ENCODE measurements around the gene CACNA2D2.

CACNA2D2 gene

DNA sequence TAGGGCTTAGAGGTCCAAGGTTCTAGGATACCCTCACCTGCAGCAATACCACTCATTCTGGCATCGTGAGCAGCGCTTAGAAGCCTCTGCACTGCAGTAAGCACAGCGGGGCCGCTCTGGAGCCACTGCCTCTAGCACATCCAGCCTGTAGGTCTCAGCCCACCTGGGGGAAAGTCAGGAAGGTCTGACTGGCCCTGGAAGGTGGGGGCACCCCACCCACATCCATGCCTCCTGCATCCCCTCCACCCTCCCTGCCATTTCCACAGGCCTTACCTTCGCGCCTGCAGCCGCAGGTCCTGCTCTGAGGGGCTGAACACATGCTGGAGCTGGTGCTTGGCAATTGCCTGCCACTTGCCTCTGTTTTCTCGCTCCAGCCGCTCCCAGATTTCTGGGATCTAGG is 161.9 kb downstream of the CACNA2D2 start:
- H3K27ac Mint-ChIP-seq, result peak overlapping the region; percentile 94
- no peaks in the 10 kb centered on the region for H3K9me3 Mint-ChIP-seq
- DNase-seq (ENCODE audit: low spot score), result no peak
- H3K36me3 Mint-ChIP-seq (ENCODE audit: low read depth), result peaks cover 32% of the 10 kb centered on the region
- H3K27me3 Mint-ChIP-seq (ENCODE audit: low read depth), result no peaks in the 10 kb centered on the region
- H3K4me1 Mint-ChIP-seq (ENCODE audit: low read depth), result peaks cover 41% of the 10 kb centered on the region
- peak overlapping the region; percentile 86 for H3K4me3 Mint-ChIP-seq

DNA sequence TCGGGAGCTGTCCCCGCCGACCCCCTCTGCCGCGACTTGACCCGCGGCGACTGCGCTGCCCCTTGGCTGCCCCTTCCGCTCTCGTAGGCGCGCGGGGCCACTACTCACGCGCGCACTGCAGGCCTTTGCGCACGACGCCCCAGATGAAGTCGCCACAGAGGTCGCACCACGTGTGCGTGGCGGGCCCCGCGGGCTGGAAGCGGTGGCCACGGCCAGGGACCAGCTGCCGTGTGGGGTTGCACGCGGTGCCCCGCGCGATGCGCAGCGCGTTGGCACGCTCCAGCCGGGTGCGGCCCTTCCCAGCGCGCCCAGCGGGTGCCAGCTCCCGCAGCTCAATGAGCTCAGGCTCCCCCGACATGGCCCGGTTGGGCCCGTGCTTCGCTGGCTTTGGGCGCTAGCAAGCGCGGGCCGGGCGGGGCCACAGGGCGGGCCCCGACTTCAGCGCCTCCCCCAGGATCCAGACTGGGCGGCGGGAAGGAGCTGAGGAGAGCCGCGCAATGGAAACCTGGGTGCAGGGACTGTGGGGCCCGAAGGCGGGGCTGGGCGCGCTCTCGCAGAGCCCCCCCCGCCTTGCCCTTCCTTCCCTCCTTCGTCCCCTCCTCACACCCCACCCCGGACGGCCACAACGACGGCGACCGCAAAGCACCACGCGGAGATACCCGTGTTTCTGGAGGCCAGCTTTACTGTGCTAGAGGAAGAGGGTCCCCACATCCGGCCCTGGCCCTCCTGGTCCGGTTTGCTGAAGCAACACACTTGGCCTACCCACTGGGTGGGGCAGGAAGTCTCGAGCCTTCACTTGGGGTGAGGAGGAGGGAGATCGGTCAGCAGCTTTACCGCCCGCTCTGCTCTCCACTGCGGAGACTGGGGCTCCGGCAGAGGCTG is 162.7 kb downstream of the CACNA2D2 start, which contains the start of gene RASSF1:
TSS of gene RASSF1 (minus strand) at position 389 of the 882 bp plus-strand sequence. CDS start at position 358, 31 bp downstream.
- H3K9me3 Mint-ChIP-seq, result no peaks in the 10 kb centered on the region
- peaks cover 41% of the 10 kb centered on the region for H3K36me3 Mint-ChIP-seq (ENCODE audit: low read depth)
- peak within 1 kb of the TSS; percentile 97 for H3K27ac Mint-ChIP-seq
- DNase-seq (ENCODE audit: low spot score), result peak; percentile 82
- peaks cover 42% of the 10 kb centered on the region for H3K4me1 Mint-ChIP-seq (ENCODE audit: low read depth)
- H3K4me3 Mint-ChIP-seq, result peak within 1 kb of the TSS; percentile 96
- H3K27me3 Mint-ChIP-seq (ENCODE audit: low read depth), result no peaks in the 10 kb centered on the region

DNA sequence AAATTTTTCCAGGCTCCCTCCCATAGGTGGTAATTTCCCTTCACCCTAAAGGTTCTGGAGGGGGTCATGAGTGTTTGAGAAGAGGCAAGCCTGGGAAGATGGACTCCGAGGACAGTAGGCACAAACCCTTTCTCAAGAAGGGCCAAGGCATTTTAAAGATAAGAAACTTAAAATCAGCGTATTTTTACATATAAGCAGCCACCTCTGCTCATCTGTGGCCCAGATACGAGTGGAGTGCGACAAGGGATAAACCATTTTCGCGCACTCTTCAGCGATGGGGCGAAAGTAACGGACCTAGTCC is 163.3 kb downstream of the CACNA2D2 start:
- Mint-ChIP-seq H3K27me3 (ENCODE audit: low read depth) (no peaks in the 10 kb centered on the region), H3K4me1 (ENCODE audit: low read depth) (peaks cover 47% of the 10 kb centered on the region), H3K9me3 (no peaks in the 10 kb centered on the region), H3K36me3 (ENCODE audit: low read depth) (peaks cover 46% of the 10 kb centered on the region), H3K4me3 (peak overlapping the region; percentile 96), H3K27ac (peak overlapping the region; percentile 97)
- DNase-seq (ENCODE audit: low spot score), result no peak

DNA sequence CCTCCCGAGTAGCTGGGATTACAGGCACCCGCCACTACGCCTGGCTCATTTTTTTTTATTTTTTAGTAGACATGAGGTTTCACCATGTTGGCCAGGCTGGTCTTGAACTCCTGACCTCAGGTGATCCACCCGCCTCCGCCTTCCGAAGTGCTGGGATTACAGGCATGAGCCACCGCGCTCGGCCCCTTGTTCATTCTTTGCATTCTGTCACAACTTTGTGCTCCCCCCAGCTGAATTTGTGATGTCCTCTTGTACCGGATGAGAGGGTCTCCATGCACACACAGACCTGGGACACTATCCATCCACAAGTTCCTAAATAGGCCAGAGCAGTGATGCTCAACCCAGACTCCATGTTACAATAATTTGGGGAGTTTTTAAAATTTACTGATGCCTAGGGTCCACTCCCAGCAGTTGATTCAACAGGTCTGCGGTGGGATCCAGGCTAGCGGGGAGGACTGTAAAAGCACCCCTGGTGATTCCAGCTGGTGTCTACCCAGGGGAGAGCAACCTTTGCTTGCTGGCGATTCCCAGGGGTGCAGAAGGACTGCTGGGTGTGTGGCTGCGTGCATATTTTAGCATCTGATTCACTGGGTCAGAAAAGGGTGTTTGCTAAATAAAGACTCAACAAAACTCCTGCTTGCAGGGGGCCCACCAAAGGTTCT is 163.8 kb downstream of the CACNA2D2 start:
- Mint-ChIP-seq H3K27me3 (ENCODE audit: low read depth) (no peaks in the 10 kb centered on the region), H3K9me3 (no peaks in the 10 kb centered on the region), H3K36me3 (ENCODE audit: low read depth) (peaks cover 50% of the 10 kb centered on the region), H3K4me3 (peak overlapping the region; percentile 96), H3K27ac (peak overlapping the region; percentile 97), H3K4me1 (ENCODE audit: low read depth) (peaks cover 46% of the 10 kb centered on the region)
- no peak for DNase-seq (ENCODE audit: low spot score)

DNA sequence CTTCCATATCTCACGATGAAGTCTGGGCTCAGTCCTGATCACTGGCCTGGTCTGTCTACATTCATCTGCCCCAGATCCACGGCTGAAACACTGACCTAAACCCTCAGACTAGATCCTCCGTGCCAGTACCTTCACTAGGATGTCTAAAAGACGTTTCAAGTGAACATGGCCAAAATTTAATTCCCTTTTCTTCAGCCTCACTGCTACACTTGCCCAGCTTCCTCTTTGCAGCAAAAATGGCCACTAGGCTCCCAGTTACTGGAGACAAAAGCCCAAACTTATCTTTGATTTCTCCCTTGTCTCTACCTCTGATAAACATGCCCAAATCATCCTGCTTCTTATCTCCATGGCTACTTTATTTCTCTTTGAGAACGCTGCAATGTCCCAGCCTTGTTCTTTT is 164.5 kb downstream of the CACNA2D2 start:
- Mint-ChIP-seq H3K36me3 (ENCODE audit: low read depth) (peaks cover 57% of the 10 kb centered on the region), H3K27me3 (ENCODE audit: low read depth) (no peaks in the 10 kb centered on the region), H3K9me3 (no peaks in the 10 kb centered on the region), H3K27ac (peak overlapping the region; percentile 97), H3K4me1 (ENCODE audit: low read depth) (peaks cover 51% of the 10 kb centered on the region), H3K4me3 (peak overlapping the region; percentile 96)
- no peak for DNase-seq (ENCODE audit: low spot score)

DNA sequence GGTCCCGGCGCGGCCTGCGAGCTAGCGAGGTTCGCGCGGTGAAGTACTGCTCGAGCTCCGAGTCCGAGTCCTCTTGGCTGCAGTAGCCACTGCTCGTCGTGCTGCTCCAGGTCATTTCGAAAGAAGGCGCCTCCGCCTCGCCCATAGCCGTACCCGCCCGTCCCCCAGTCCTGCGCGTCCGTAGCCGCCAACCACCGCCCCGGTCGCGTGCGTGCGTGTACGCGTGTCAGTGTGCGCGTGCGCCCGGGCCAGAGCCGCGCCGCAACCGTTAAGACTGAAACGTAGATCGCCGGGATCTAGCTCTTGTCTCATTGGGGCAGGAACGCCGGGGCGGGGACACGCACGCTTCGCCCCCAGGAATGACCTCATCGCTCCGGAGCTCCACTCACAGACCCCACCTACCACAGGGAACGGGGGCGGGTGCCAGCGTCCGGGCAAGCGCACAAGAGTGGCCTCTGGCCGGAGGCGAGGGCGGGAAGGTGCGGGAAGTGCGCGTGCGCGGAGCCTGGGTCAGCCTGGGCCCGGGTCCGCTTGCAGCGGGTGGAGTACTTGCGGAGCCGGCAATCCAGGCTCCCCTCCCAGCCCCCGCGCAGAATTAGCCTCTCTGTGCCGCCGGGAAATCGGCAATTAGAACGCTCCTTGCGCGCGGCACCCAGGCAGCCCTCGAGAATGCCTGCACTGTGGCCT is 166.1 kb downstream of the CACNA2D2 start:
- peak overlapping the region; percentile 97 for H3K27ac Mint-ChIP-seq
- peaks cover 68% of the 10 kb centered on the region for H3K36me3 Mint-ChIP-seq (ENCODE audit: low read depth)
- no peaks in the 10 kb centered on the region for H3K27me3 Mint-ChIP-seq (ENCODE audit: low read depth)
- H3K4me3 Mint-ChIP-seq, result peak overlapping the region; percentile 96
- no peaks in the 10 kb centered on the region for H3K9me3 Mint-ChIP-seq
- DNase-seq (ENCODE audit: low spot score), result peak; percentile 99
- peaks cover 48% of the 10 kb centered on the region for H3K4me1 Mint-ChIP-seq (ENCODE audit: low read depth)

DNA sequence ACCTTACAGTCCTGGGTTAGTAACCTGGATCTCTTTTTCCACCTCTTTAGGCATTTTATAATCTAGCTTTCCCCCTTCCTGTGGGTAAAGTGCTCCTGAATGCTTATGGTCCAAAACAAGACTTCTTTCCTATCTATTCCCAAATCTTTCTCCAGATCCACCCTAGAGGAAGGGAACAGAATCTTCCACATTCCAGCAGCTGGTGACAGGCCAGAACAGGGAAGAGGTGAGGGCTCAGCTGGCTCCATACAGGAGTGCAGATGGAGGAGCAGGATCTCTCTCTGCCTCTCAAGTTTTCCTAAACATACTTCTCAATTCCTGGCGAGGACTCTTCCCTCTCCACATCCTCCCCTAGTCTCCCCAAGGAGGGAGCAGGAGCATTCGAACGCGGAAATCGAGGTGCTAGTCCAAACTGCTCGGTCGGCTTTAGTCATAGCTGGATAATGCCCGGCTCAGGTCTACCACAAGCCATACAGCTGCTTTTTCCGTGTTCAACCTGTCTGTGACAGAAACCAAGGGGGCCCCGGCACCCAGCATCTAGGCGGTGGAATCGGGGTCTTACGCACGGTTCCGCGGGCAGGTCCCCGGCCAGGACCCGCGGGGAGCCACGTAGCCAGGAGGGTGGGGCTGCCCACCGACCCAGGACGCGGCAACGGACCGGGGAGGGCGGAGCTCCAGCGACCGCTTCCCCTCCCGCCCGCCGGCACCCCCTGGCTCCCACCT is 166.8 kb downstream of the CACNA2D2 start:
- H3K36me3 Mint-ChIP-seq (ENCODE audit: low read depth), result peaks cover 74% of the 10 kb centered on the region
- no peaks in the 10 kb centered on the region for H3K9me3 Mint-ChIP-seq
- H3K27me3 Mint-ChIP-seq (ENCODE audit: low read depth), result no peaks in the 10 kb centered on the region
- H3K4me3 Mint-ChIP-seq, result peak overlapping the region; percentile 96
- peak overlapping the region; percentile 97 for H3K27ac Mint-ChIP-seq
- H3K4me1 Mint-ChIP-seq (ENCODE audit: low read depth), result peaks cover 42% of the 10 kb centered on the region
- no peak for DNase-seq (ENCODE audit: low spot score)

DNA sequence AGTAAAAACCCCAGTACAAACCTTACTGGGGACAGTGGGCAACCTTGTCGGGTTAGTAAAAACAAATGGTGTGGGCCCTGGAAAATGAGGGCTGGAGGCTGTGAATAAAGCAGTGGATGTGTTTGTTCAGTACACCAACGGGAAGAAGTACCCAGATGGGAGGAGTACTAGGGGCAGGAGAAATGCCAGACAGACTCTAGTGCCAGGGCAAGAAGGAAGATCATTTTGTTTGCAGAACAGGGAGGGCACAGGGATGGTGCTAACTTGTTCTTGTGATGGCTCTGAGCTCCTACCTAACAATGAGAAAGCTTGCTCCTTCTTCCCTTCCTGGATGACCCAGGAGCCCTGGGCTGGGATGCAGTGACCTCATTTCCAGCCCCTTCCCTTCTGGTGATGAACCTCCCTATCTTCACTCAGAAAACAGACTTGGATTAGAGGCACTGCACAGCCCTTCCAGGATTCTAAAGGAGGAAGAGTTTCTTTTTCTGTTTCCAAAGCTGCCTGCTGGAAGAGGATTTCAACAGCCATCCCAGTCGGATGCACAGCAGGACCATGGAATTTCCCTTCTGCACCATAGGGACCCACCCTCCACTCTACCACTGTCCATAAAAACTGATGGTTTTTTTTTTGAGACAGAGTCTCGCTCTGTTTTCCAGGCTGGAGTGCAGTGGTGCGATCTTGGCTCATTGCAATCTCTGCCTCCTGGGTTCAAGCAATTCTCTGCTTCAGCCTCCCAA is 168.9 kb downstream of the CACNA2D2 start:
- H3K36me3 Mint-ChIP-seq (ENCODE audit: low read depth), result peaks cover 84% of the 10 kb centered on the region
- peaks cover 34% of the 10 kb centered on the region for H3K4me1 Mint-ChIP-seq (ENCODE audit: low read depth)
- peak overlapping the region; percentile 85 for H3K27ac Mint-ChIP-seq
- no peaks in the 10 kb centered on the region for H3K9me3 Mint-ChIP-seq
- H3K4me3 Mint-ChIP-seq, result peak overlapping the region; percentile 68
- no peak for DNase-seq (ENCODE audit: low spot score)
- H3K27me3 Mint-ChIP-seq (ENCODE audit: low read depth), result no peaks in the 10 kb centered on the region

DNA sequence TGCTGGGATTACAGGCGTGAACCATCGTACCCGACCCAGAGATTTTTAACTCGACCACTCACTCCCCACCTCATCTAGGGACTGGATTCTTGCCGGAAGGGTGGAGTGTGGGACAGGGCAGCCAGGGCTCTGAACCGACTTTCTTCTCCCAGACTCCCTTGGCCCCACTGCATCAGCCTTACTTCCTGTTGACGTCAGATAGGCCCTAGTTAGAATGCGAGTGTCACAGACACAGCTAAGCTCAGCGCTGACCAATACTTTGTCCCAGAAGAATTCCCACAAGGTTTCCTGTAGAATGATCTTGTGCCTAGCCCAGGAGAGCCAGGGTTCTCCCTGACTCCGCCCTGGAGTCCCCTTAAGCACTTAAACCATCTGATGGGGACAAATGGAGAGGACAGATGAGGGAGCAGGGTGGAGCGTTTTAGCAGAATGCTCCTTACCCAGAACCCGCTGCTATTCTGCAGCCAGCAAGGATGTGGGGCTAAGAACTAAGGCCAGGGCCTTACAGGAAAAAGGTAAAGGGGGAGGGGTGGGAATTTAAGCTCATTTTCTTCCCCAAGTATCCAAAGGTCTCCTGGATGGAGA is 169.6 kb downstream of the CACNA2D2 start:
- no peaks in the 10 kb centered on the region for H3K9me3 Mint-ChIP-seq
- peak overlapping the region; percentile 85 for H3K27ac Mint-ChIP-seq
- no peak for DNase-seq (ENCODE audit: low spot score)
- H3K4me1 Mint-ChIP-seq (ENCODE audit: low read depth), result peaks cover 31% of the 10 kb centered on the region
- peaks cover 79% of the 10 kb centered on the region for H3K36me3 Mint-ChIP-seq (ENCODE audit: low read depth)
- H3K4me3 Mint-ChIP-seq, result peak overlapping the region; percentile 68
- H3K27me3 Mint-ChIP-seq (ENCODE audit: low read depth), result no peaks in the 10 kb centered on the region

DNA sequence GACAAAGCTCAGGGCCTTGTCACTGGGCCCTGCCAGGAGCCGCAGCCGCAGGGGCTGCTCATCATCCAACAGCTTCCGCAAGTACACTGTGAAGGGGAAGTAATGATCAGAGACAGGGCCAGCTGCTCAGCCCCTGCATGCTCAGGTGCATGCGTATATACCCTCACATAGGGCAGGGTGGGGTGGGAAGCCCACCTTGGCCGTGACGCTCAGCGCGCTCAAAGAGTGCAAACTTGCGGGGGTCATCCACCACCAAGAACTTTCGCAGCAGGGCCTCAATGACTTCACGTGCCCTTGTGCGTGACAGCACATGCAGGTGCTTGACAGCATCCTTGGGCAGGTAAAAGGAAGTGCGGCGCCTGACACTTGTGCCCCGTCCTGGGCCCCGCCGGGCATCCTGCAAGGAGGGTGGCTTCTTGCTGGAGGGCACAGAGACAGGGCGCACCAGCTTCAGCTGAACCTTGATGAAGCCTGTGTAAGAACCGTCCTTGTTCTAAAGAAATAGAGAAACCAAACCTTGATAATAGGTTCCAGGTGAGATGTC is 172.0 kb downstream of the CACNA2D2 start:
- no peak overlapping the region for H3K27ac Mint-ChIP-seq
- DNase-seq (ENCODE audit: low spot score), result no peak
- no peaks in the 10 kb centered on the region for H3K27me3 Mint-ChIP-seq (ENCODE audit: low read depth)
- H3K4me1 Mint-ChIP-seq (ENCODE audit: low read depth), result peaks cover 36% of the 10 kb centered on the region
- no peak overlapping the region for H3K4me3 Mint-ChIP-seq
- H3K36me3 Mint-ChIP-seq (ENCODE audit: low read depth), result peaks cover 64% of the 10 kb centered on the region
- no peaks in the 10 kb centered on the region for H3K9me3 Mint-ChIP-seq

DNA sequence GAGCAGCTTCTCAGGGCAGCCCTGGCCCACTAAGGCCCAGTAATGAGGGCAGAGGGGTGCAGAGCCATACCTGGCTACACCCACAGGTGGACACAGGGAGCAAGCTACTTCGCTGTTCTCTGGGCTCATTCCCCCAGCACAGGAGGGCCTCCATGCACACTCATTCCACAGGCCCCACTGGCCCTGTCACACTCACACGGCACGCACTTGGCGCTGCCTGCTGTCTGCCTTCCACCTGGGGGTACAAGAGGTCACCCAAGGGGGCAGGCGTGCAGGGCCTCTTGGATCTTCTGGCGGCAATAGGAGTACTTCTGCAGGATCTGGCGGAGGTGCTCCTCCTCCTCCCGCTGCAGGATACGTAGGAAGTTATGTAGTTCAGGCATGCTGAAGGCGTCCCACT is 173.1 kb downstream of the CACNA2D2 start:
- H3K27ac Mint-ChIP-seq, result no peak overlapping the region
- peaks cover 28% of the 10 kb centered on the region for H3K4me1 Mint-ChIP-seq (ENCODE audit: low read depth)
- H3K36me3 Mint-ChIP-seq (ENCODE audit: low read depth), result peaks cover 53% of the 10 kb centered on the region
- DNase-seq (ENCODE audit: low spot score), result no peak
- no peak overlapping the region for H3K4me3 Mint-ChIP-seq
- no peaks in the 10 kb centered on the region for H3K9me3 Mint-ChIP-seq
- H3K27me3 Mint-ChIP-seq (ENCODE audit: low read depth), result no peaks in the 10 kb centered on the region

DNA sequence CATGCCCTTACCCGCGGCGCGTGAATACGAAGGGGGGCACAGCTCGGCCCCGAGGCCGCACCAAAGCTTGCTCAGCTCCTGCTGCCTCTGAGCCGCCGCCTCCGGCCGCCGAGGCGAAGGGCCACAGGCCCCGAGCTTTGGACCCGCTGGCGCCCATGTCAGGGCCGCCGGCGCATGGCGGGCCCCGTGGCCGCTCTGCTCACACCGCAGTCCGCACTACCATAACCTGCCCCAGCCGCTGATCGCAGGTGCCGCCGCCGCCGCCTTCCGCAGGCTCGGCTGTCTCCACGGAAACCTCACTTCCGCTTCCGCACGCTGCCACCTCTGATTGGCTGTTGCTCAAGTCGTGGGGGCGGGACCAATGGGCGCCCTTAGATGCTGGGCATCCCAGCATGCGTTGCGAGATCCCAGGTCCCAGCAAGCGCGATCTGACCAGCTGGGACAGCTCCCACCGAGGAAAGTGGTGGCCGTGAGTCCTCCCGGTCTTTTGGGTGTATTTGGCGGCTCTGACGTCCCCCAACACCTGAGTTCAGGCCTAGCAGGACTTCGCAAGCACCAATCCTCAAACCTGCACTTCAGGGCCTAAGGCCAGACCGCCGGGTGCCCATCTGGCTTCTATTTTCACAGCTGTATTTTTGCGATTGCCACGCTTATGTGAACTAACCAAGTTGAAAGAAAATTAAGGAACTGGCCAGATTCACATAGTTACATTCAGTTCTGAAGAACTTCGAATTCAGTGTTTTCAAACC is 175.3 kb downstream of the CACNA2D2 start, which contains the start of gene TUSC2:
TSS of gene TUSC2 (minus strand) at position 281 of the 749 bp plus-strand sequence. CDS start at position 157, 124 bp downstream.
- peaks cover 12% of the 10 kb centered on the region for H3K4me1 Mint-ChIP-seq (ENCODE audit: low read depth)
- H3K4me3 Mint-ChIP-seq, result peak within 1 kb of the TSS; percentile 90
- H3K36me3 Mint-ChIP-seq (ENCODE audit: low read depth), result peaks cover 36% of the 10 kb centered on the region
- no peaks in the 10 kb centered on the region for H3K9me3 Mint-ChIP-seq
- no peaks in the 10 kb centered on the region for H3K27me3 Mint-ChIP-seq (ENCODE audit: low read depth)
- H3K27ac Mint-ChIP-seq, result peak within 1 kb of the TSS; percentile 89
- DNase-seq (ENCODE audit: low spot score), result peak; percentile 95
